ENCODE results near the gene RASSF3. TPM values are rescaled to one million over a fixed set of nuclear protein-coding genes. Genes with fewer than 3 reads are reported as not detected.

RASSF3 gene
- total and polyA plus RNA-seq, 2 of the 13 experiments (the other 11 are each of a cell fraction or from before 2014, with no cell fraction given): 15.5 to 16.0 TPM

GRCh38 chr12:64691227-64691794 is 81.0 kb downstream of the RASSF3 start:
- H4K20me1 ChIP-seq (ENCODE audit: insufficient read depth, low read length): no peaks in the 10 kb centered on the region
- BruUV-seq (replicated peaks): no TSS peak
- no peak overlapping the region for H3K9ac ChIP-seq (ENCODE audit: insufficient read depth, low read depth, low read length)
- TF ChIP-seq AHR (CRISPR knock-in tag; IDR thresholded peaks at IDR 0.05) (no peak), HNRNPK (IDR thresholded peaks at IDR 0.05; ENCODE audit: low read depth, low read length, poor library complexity, severe bottlenecking) (peak; percentile 43)
- peaks cover 14 to 34% of the 10 kb centered on the region in 2 experiments; a peak in 3 of 5 replicates for H3K36me3 ChIP-seq (replicated peaks in 1 of 2; ENCODE audit: control insufficient read depth in 1 of 2, insufficient read depth in 2 of 2, low read length in 2 of 2)
- H3K27me3 ChIP-seq (ENCODE audit: control insufficient read depth in 1 of 2, insufficient read depth in 2 of 2, low read length in 2 of 2): no peaks in the 10 kb centered on the region
- ChIA-PET CTCF (ENCODE audit: low intra/inter-chr PET ratio, low total read pairs) (no interaction called here), POLR2A (no interaction called here)
- 95% methylated on average over 6 of the region's 6 CpGs for WGBS (ENCODE audit: low lambda C conversion rate)
- H2AFZ ChIP-seq (ENCODE audit: low read length): no peak overlapping the region
- H3K4me1 ChIP-seq (ENCODE audit: insufficient read depth, low read length): peaks cover 41% of the 10 kb centered on the region
- no peaks in the 10 kb centered on the region for H3K79me2 ChIP-seq (ENCODE audit: insufficient read depth, low read length)
- H3K4me2 ChIP-seq (ENCODE audit: low read depth, low read length): no peak overlapping the region
- in situ Hi-C loops (cut with HindIII; ENCODE audit: extremely low pct_ligation_motif_present, low pct_unique_long_range_greater_than_20kb) (loop anchor here (5.0 kb wide), 1 partner anchor 144 kb away; no protein-coding TSS in a partner anchor), intact Hi-C loops (cut with micrococcal nuclease; ENCODE audit: unreplicated experiment) (no loop called here)
- H3K9me3 ChIP-seq (ENCODE audit: low read length): no peaks in the 10 kb centered on the region
- no peak for ATAC-seq
- no peak for FAIRE-seq
- no peak overlapping the region for H3K4me3 ChIP-seq (replicated peaks in 1 of 3; ENCODE audit: insufficient read depth in 1 of 3, low read depth in 2 of 3, low read length in 3 of 3)
- no peak for DNase-seq (ENCODE audit: low spot score)
- no peak overlapping the region for H3K27ac ChIP-seq (ENCODE audit: extremely low read length, insufficient read depth, low read length)

- CTCF ChIA-PET (ENCODE audit: low intra/inter-chr PET ratio, low total read pairs): no interaction called here
- H3K79me2 ChIP-seq (ENCODE audit: insufficient read depth, low read length): no peaks in the 10 kb centered on the region
- no peaks in the 10 kb centered on the region for H4K20me1 ChIP-seq (ENCODE audit: insufficient read depth, low read length)
- in situ Hi-C loops (cut with HindIII; ENCODE audit: extremely low pct_ligation_motif_present, low pct_unique_long_range_greater_than_20kb): loop anchor here (5.0 kb wide), 1 partner anchor 145 kb away; no protein-coding TSS in a partner anchor
- no peak overlapping the region for H3K4me2 ChIP-seq (ENCODE audit: low read depth, low read length)
- peaks cover 14 to 34% of the 10 kb centered on the region in 2 experiments; a peak in 4 of 5 replicates for H3K36me3 ChIP-seq (replicated peaks in 1 of 2; ENCODE audit: control insufficient read depth in 1 of 2, insufficient read depth in 2 of 2, low read length in 2 of 2)
- H3K9me3 ChIP-seq (ENCODE audit: low read length): no peaks in the 10 kb centered on the region
- no peak overlapping the region for H3K27ac ChIP-seq (ENCODE audit: extremely low read length, insufficient read depth, low read length)
- H3K4me1 ChIP-seq (ENCODE audit: insufficient read depth, low read length): peaks cover 42% of the 10 kb centered on the region
- H3K4me3 ChIP-seq (replicated peaks in 1 of 3; ENCODE audit: insufficient read depth in 1 of 3, low read depth in 2 of 3, low read length in 3 of 3): no peak overlapping the region
- TF ChIP-seq KIAA2018 (CRISPR knock-in tag; IDR thresholded peaks at IDR 0.05; ENCODE audit: borderline replicate concordance) (no peak), ZNF629 (CRISPR knock-in tag; conservative IDR thresholded peaks at IDR 0.05) (peak; percentile 63), ATF7 (IDR thresholded peaks at IDR 0.05) (peak; percentile 65; the same call in 1 of the 2 replicates), ATF7 (CRISPR knock-in tag; IDR thresholded peaks at IDR 0.05) (no peak)
- BruUV-seq (replicated peaks): no TSS peak
- H3K9ac ChIP-seq (ENCODE audit: insufficient read depth, low read depth, low read length): no peak overlapping the region
- POLR2A ChIA-PET: no interaction called here
- FAIRE-seq (no peak), ATAC-seq (no peak), DNase-seq (ENCODE audit: low spot score) (no peak)
- no peaks in the 10 kb centered on the region for H3K27me3 ChIP-seq (ENCODE audit: control insufficient read depth in 1 of 2, insufficient read depth in 2 of 2, low read length in 2 of 2)
- 90% methylated on average over 2 of the region's 2 CpGs for WGBS (ENCODE audit: low lambda C conversion rate)
- H2AFZ ChIP-seq (ENCODE audit: low read length): no peak overlapping the region
- intact Hi-C loops (cut with micrococcal nuclease; ENCODE audit: unreplicated experiment): no loop called here
Measured at GRCh38 chr12:64691795-64692583, 81.7 kb downstream of the RASSF3 start.

All from HepG2 (cell line).